CD4-positive, alpha-beta T cell treated with Interferon gamma for 1 hour (primary cell): Measurements from ENCODE around the gene CNDP2.
A peak's percentile ranks its signal among the peaks of the same experiment; 100 is the strongest.
"Not testable (repeated sequence)": the region's sequence is repeated elsewhere in the genome, so short reads cannot be mapped to it uniquely, and the experiment has no call there.

Experiments used
- DNase-seq: peaks from one replicate; pipeline ENCODE4 v3.0.0-alpha.2; 2020

Gene CNDP2

DNA sequence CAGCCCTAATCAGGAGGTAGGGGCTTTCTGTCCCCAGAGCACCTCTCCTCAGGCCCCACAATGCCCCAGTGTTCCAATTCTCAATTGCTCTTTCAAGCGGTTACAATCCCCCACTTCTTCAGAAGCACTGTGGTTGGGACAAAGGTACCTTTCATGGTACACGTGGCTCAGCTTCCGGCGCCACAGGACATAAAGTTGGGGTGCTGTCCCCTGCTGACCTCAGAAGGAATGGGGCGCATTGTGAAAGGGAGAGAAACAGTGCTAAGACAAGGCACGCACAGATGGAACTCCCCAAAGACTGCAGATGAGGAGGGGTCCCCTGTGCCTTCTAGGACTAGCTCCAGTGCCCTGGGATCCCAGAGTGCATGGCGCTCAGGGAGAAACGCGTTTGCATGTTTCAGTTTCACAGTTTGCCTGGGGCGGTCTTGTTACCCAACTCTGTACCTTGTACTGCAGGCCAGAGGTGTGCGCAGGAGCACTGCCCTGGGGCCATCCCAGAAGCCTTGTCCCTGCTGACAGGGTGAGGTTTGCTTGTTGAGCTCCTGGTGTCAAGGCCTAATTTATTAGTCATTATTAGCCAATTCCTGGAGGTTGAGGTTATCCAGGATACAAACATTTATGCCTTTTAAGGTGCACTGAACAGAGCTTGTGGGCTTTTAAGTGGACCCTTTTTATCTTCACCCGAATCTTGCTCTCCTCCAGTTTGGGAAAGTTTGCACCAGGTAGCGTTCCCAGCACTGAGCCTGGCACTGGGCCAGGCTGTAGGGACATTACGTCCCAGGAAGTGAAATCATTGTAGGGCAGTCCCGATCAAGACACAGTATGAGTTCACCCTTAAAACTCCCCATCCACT, 45.8 kb downstream of the CNDP2 start:
- no peak for DNase-seq

DNA sequence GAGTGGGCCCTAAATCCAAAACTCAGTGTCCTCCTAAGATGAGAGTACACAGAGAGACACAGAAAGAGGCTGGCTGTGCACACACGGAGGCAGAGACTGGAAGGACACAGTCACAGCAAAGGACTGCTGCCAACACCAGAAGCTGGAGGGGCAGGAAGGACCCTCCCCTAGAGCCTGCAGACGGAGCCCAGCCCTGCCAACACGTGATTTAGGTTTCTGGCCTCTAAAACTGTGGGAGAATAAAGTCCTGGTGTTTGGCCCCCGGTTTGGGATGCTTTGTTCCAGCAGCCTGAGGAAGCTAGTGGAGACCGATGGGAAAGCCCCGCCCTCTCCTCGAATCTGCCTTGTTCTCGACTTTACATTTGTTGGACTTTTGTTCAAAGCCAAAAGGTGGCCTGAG, 48.7 kb downstream of the CNDP2 start:
- no peak for DNase-seq

GRCh38 chr18:74546007-74546406, 49.8 kb downstream of the CNDP2 start:
- DNase-seq: no peak

DNA sequence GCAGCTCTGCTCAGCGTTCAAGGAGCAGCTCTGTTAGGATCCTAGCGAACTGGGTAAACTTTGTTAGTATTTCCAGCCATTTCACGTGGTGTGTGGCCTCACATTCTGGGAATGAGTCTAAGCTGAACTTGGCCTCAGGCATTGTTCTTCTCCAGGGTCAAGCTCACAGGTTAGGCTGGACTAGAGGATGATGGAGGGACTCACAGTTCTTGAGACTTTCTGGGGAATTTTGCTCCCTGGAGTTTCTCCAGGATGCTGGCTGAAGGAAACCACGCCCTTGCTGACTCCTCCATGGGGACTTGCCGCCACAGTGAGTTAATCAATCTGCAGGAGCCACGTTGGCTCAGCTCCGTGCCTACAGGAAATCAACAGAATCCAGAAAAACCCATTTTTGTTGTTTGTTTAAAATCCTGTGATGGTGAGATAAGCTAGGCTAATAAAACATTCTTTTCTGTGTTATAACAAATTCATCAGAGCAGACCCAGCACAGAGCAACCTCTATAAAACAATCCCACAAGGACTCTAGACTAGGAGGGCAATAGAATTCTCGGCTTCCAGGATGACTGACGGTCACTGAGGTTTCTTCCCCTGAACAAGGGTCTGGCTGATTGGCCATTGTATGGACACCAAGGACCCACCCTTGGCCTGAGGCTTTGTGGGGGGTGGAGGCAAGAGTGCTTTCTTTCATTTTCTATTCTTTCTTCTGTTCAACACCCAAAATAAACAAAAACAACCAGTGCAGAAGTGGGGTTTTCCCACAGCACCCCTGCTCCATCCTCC, 50.8 kb downstream of the CNDP2 start:
- no peak for DNase-seq

DNA sequence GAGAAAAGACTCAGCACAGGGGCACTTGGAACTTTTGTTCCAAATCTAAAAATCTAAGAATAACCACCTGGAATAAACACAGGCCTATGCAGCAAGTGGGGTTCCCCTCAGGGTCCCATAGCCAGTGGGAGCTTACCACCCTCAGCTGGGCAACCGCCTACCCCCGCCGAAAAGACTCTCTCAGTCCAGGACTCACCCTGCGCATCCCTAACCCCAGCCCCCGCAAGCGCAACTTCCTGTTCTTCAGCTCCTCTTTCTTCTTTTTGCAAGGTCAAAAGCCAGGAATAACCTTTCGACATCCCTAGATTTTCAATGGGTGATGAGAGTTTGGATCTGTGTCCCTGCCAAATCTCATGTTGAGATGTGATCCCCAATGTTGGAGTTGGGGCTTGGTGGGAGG, 51.7 kb downstream of the CNDP2 start:
- no peak for DNase-seq

GRCh38 chr18:74549591-74550104, 53.5 kb downstream of the CNDP2 start:
- DNase-seq: no peak

- no peak for DNase-seq
Measured at GRCh38 chr18:74550886-74551285, 54.7 kb downstream of the CNDP2 start.

DNA sequence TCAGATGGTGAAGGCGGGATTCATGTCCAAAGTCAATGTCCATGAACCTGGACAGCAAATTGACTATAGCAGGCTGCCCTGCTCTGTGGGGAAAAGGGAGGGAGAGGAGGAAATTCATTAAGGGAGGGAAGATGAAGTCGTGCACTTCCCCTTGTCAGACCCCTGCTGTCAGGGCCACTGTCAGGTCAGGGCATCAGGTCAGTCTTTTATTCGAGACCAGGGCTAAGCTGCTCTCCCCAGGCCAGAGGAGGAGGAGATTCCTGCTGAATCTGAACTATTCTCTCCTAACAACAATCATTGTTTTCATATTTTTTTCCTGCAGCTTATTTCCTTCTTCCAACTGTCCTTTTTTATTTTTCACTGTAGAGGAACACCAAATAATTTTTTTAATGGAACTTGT, 55.3 kb downstream of the CNDP2 start:
- DNase-seq: no peak

DNA sequence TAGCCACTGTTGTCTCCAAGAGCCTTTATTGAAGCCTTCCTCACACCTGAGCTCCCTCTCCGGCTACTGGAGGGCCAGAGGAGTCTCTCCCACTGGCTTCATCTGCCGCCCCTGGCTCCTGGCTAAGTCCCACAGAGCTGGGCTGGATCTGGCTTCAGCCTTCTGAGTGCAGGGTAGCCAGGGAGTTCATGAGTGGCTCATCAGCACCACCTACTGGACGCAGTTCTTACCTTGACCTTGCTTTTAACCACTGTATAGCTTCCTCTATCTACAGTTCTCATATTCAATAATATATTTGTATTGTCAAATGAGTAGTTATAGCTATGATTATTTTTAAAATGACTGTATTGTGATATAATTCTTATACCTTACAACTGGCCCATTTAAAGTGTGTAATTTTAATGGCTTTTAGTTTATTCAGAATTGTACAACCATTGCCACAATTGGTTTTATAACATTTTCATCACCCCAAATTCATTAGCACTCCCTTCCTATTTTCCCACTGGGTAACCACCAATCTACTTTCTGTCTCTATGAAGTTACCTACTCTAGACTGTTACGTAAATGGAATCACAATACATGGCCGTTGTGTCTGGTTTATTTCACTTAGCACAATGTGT, 55.9 kb downstream of the CNDP2 start:
- DNase-seq: peak; percentile 70

- DNase-seq: no peak
Measured at GRCh38 chr18:74556126-74556525, 60.0 kb downstream of the CNDP2 start.

DNA sequence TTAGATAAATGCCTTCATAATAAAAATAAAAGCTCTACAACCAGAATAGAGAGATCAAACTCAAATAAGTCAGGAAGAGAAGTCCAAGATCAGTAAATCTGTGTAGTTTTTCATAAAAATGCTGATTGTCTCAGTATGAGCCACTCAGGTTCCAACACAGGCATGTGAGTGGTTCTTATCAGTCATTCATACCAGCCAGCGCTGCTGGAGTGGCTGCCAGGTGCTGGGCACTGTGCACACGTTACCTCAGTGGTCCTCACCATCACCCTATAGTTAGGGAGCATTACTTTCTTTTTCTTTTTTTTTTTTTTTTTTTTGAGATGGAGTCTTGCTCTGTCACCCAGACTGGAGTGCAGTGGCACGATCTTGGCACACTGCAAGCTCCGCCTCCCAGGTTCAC, 61.9 kb downstream of the CNDP2 start:
- DNase-seq: no peak

DNA sequence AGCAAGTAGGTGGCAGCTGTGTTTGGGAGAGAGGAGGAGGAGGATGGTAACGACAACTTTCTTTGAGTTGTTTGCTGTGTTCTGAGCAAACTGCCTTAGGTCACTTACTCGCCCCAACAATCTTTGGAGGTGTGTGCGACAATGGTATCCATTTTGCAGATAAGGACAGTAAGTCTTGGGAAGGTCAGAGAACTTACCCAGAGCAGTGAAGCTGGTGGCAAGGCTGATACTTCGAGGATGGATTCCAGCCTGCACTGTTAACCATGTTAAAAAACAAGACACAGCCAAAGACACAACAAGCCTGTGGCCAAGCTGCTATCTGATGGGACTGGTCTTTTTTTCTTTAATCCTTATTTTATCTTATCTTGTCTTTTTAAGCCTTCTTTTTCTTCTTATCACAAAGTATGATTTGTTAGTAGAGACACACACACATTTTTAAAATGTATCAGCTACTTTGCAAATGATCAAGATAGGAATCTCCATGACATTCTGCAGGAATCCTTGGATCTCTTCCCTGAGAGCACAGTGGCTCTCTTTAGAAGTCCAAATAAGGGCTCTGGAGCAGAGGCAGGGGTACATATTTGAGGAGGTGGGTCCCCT, 66.1 kb downstream of the CNDP2 start:
- no peak for DNase-seq

- DNase-seq: no peak
Measured at GRCh38 chr18:74562775-74563174, 66.6 kb downstream of the CNDP2 start.

GRCh38 chr18:74563999-74564398, 67.8 kb downstream of the CNDP2 start:
- no peak for DNase-seq

DNA sequence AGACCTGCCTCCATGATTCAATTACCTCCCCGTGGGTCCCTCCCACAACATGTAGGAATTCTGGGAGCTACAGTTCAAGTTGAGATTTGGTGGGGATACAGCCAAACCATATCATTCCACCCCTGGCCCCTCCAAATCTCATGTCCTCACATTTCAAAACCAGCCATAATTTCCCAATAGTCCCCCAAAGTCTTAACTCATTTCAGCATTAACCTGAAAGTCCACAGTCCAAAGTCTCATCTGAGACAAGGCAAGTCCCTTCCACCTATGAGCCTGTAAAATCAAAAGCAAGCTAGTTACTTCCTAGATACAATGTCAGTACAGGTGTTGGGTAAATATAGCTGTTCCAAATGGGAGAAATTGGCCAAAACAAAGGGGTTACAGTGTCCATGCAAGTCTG, 69.0 kb downstream of the CNDP2 start:
- not testable (repeated sequence) for DNase-seq

DNA sequence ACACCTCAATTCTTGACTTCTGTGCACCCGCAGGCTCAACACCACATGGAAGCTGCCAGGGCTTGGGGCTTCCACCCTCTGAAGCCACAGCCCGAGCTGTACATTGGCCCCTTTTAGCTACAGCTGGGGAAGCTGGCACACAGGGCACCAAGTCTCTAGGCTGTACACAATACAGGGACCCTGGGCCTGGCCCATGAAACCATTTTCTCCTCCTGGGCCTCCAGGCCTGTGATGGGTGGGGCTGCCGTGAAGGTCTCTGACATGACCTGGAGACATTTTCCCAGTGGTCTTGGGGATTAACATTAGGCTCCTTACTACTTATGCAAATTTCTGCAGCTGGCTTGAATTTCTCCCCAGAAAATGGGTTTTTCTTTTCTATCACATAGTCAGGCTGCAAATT, 69.8 kb downstream of the CNDP2 start:
- DNase-seq: not testable (repeated sequence)

DNA sequence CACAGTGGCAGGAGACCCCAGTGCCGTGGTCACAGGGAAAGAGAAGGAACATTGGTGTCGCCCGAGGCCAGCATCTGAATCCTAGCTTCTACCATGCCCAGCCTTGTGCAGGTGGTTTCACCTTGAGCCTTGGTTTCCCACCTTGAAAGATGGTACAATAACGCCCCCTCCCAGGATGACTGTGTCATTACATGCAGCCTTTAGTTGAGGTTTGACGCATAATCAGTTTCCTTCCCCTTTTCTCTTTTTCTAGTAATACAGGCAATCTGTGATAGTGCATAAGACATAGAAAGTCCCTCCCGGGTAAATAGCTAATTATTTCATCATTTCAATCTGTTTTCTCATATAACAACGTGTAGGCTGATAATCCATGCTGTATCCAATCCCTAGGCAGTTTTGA, 71.7 kb downstream of the CNDP2 start:
- DNase-seq: no peak

GRCh38 chr18:74569401-74569800, 73.2 kb downstream of the CNDP2 start:
- DNase-seq: no peak

DNA sequence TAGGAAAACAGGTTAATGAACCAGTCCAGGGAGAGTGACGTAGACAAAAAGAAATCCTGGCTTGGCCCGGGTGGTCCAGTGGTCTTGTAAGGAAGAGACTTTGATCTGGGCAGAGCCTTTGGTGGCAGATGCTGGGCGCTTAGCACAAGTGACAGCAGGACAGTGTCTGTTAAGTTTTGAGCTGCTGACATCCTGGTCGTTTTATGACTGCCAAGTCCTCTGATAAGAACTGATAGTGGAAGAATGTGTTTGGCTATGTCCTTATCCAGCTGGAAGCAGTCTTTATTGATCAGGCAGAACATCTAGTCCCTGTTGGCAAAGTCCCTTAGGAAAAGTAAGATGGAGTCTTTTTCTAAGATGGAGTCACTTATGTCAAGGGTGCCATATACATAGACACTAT, 74.1 kb downstream of the CNDP2 start:
- DNase-seq: no peak

DNA sequence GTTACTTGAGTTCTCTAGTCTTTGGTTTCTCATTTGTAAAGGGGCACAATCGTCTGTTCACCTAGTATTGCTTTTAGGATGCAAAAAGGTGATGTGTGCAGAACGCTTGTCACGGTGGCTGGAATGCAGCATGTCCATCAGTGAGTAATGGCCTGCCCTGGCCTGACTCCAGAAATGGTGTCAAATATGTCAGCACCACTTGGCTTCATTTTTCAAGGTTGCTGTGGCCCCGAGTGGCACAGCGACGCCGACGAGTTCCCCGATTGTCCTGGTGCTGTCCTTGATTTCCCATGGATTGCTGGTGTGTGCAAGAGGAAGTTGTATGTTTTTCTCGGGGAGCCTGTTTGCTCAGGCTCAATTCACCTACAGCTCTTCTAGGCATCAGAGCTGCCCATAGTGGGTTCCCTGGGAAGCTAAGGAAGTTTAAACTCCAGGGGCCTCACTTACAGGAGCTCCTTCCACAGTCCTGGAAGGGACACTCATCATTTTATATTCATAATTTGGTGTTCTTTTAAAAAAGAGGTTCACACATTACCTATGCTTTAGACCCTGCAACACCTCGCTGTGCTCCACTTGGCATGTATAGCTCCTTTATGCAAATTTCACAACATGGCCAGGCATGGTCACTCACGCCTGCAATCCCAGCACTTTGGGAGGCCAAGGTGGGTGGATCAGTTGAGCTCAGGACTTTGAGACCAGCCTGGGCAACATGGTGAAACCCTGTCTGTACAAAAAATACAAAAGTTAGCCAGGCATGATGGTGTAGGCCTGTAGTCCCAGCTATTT, 75.9 kb downstream of the CNDP2 start:
- no peak for DNase-seq

- DNase-seq: no peak
Measured at GRCh38 chr18:74573053-74573452, 76.9 kb downstream of the CNDP2 start.
